HCT116 (cell line): ENCODE results near the gene DQX1. TPM values are rescaled to one million over a fixed set of nuclear protein-coding genes. Genes with fewer than 3 reads are reported as not detected.

Experiments used
- ATAC-seq: fragments of 200-7000 bp; cut with Tn5 transposase; 2 replicates; pipeline ENCODE4 v1.9.1; 2020; ENCODE audit warnings: mild to moderate bottlenecking, moderate library complexity
- BruUV-seq: library from RNA; stranded (reverse); fragments of 400-500 nt; replicated peaks from 2 replicates; lab custom pipeline; 2021; lab: Mats Ljungman, UMichigan
- CTCF ChIA-PET: fragments of 300-600 bp; sonication (Branson Sonifier 250); formaldehyde crosslinking; loops from one replicate; lab custom pipeline; 2021; ENCODE audit warnings: antibody characterized with exemption; lab: Charles Lee
- POLR2A ChIA-PET: fragments of 300-600, 350-600 bp; sonication (Branson Sonifier 250); formaldehyde crosslinking; loops from one replicate; lab custom pipeline; 2021; ENCODE audit warnings: antibody characterized with exemption; lab: Charles Lee
- RAD21 ChIA-PET, 2 experiments: fragments of 300-600 bp; sonication (Branson Sonifier 250); formaldehyde crosslinking; loops; one replicate each; lab custom pipeline; 2023; ENCODE audit warnings: low total read pairs in 2 of 2; ENCODE audit not compliant: uncharacterized antibody in 2 of 2, unreplicated experiment in 2 of 2, low non-redundant PET in 1 of 2; lab: Charles Lee
- DNase-seq: peaks from one replicate; pipeline ENCODE4 v3.0.0-alpha.2; 2010; ENCODE audit warnings: low read depth, low spot score
- H2AFZ ChIP-seq: fragments of 200-600 bp; shearing (Covaris generic), sonication (generic); 2 replicates; pipeline ENCODE4 v1.6.1; 2017; ENCODE audit warnings: low read depth, mixed run types, mixed read lengths, antibody characterized with exemption, low read length; ENCODE audit not compliant: poor library complexity, severe bottlenecking
- H3K27ac ChIP-seq: 2 replicates; pipeline ENCODE4 v1.5.1; 2012; ENCODE audit warnings: low read depth, low read length
- H3K27me3 ChIP-seq: fragments of 200-600 bp; sonication (generic); 2 replicates; pipeline ENCODE4 v1.6.1; 2016; ENCODE audit warnings: mixed run types, low read length, mixed read lengths; ENCODE audit not compliant: insufficient read depth
- H3K36me3 ChIP-seq, 2 experiments: fragments of 200-500 bp in 1 of 2; fragments of 200-600 bp in 1 of 2; sonication (Bioruptor generic) in 1 of 2; sonication (generic) in 1 of 2; 2 replicates each; pipeline versions ENCODE4 v1.5.1 to v1.6.1; 2014 to 2016; ENCODE audit warnings: low read length in 2 of 2, inconsistent platforms in 1 of 2, mixed read lengths in 1 of 2, mixed run types in 1 of 2; ENCODE audit not compliant: insufficient read depth in 2 of 2, control insufficient read depth in 1 of 2
- H3K4me1 ChIP-seq, 2 experiments: fragments of 200-600 bp in 1 of 2; sonication (generic) in 1 of 2; 2 replicates each; pipeline versions ENCODE4 v1.5.1 to v1.6.1; 2012 to 2017; ENCODE audit warnings: low read length in 2 of 2, inconsistent platforms in 1 of 2, mild to moderate bottlenecking in 1 of 2, mixed read lengths in 1 of 2, mixed run types in 1 of 2, moderate library complexity in 1 of 2; ENCODE audit not compliant: insufficient read depth in 2 of 2, control insufficient read depth in 1 of 2
- H3K4me2 ChIP-seq: fragments of 200-600 bp; sonication (generic); 2 replicates; pipeline ENCODE4 v1.6.1; 2017; ENCODE audit warnings: mixed run types, low read length, mixed read lengths
- H3K4me3 ChIP-seq, 2 experiments: fragments of 200-600 bp in 1 of 2; sonication (generic) in 1 of 2; replicated peaks in 1 of 2; 2 replicates each; pipeline ENCODE4 v1.5.1; 2011 to 2016; ENCODE audit warnings: low read length in 2 of 2, control low read depth in 1 of 2, low read depth in 1 of 2, mild to moderate bottlenecking in 1 of 2, mixed read lengths in 1 of 2, mixed run types in 1 of 2
- H3K79me2 ChIP-seq: fragments of 200-600 bp; sonication (generic); 2 replicates; pipeline ENCODE4 v1.6.1; 2017; ENCODE audit warnings: mild to moderate bottlenecking, mixed run types, low read length, moderate library complexity, mixed read lengths; ENCODE audit not compliant: insufficient read depth
- H3K9ac ChIP-seq: fragments of 200-600 bp; sonication (generic); 2 replicates; pipeline ENCODE4 v1.6.1; 2016; ENCODE audit warnings: low read length, mixed read lengths
- H3K9me2 ChIP-seq: fragments of 200-600 bp; sonication (generic), shearing (Covaris generic); 2 replicates; pipeline ENCODE4 v1.6.1; 2017; ENCODE audit warnings: mixed run types, mild to moderate bottlenecking, moderate library complexity; ENCODE audit not compliant: insufficient read depth
- H3K9me3 ChIP-seq, 2 experiments: fragments of 200-500 bp in 1 of 2; fragments of 200-600 bp in 1 of 2; sonication (Bioruptor generic) in 1 of 2; sonication (generic) in 1 of 2; 2 replicates each; pipeline ENCODE4 v1.6.1; 2014 to 2017; ENCODE audit warnings: low read length in 2 of 2, mixed read lengths in 2 of 2, inconsistent platforms in 1 of 2, low read depth in 1 of 2, mild to moderate bottlenecking in 1 of 2, mixed run types in 1 of 2, moderate library complexity in 1 of 2; ENCODE audit not compliant: control insufficient read depth in 1 of 2, insufficient read depth in 1 of 2
- H4K20me1 ChIP-seq: fragments of 200-600 bp; sonication (generic), shearing (Covaris generic); 2 replicates; pipeline ENCODE4 v1.6.1; 2017; ENCODE audit warnings: mixed run types, mild to moderate bottlenecking, moderate library complexity; ENCODE audit not compliant: insufficient read depth
- CBX3 ChIP-seq: IDR thresholded peaks from 2 replicates; pipeline ENCODE4 v1.6.1; 2012; ENCODE audit warnings: low read depth
- EGR1 ChIP-seq: IDR thresholded peaks from 2 replicates; pipeline ENCODE4 v1.6.1; 2012; ENCODE audit warnings: low read depth
- FOSL1 ChIP-seq: IDR thresholded peaks from 2 replicates; pipeline ENCODE4 v1.6.1; 2012; ENCODE audit warnings: low read depth
- POLR2AphosphoS5 ChIP-seq: IDR thresholded peaks from 2 replicates; pipeline ENCODE4 v1.6.1; 2011; ENCODE audit warnings: mild to moderate bottlenecking, low read depth, low read length, moderate library complexity
- RAD21 ChIP-seq: IDR thresholded peaks from 2 replicates; pipeline ENCODE4 v1.6.1; 2012; ENCODE audit warnings: low read depth, mild to moderate bottlenecking
- SRF ChIP-seq: IDR thresholded peaks from 2 replicates; pipeline ENCODE4 v1.6.1; 2012; ENCODE audit warnings: low read depth
- ZFX ChIP-seq: fragments of 450-650 bp; IDR thresholded peaks from 2 replicates; pipeline ENCODE4 v1.6.1; 2017
- ZNF274 ChIP-seq: fragments of 200-500 bp; sonication (Bioruptor generic); IDR thresholded peaks from 2 replicates; pipeline ENCODE4 v1.6.1; 2014; ENCODE audit warnings: mild to moderate bottlenecking, low read depth, low read length, inconsistent platforms
- intact Hi-C: fragments of 100-400 bp; cut with micrococcal nuclease; formaldehyde crosslinking; loops from 2 replicates; pipeline ENCODE4 v1.10.0; 2022
- total RNA-seq: library from RNA; stranded (reverse); gene quantifications from one replicate; pipeline ENCODE4 v1.2.1, GENCODE V29; 2021; ENCODE audit not compliant: unreplicated experiment
- TF ChIP-seq, protein P1 (sequence below): IDR thresholded peaks from 2 replicates; pipeline ENCODE4 v1.6.1; 2012
- TF ChIP-seq, protein P2 (sequence below): IDR thresholded peaks from 2 replicates; pipeline ENCODE4 v1.6.1; 2012; ENCODE audit warnings: low read depth
- TF ChIP-seq, protein P3 (sequence below): IDR thresholded peaks from 2 replicates; pipeline ENCODE4 v1.6.1; 2012

The DQX1 gene
- total RNA-seq, 1 experiment from 2014 or later, result 0.98 TPM

DNA sequence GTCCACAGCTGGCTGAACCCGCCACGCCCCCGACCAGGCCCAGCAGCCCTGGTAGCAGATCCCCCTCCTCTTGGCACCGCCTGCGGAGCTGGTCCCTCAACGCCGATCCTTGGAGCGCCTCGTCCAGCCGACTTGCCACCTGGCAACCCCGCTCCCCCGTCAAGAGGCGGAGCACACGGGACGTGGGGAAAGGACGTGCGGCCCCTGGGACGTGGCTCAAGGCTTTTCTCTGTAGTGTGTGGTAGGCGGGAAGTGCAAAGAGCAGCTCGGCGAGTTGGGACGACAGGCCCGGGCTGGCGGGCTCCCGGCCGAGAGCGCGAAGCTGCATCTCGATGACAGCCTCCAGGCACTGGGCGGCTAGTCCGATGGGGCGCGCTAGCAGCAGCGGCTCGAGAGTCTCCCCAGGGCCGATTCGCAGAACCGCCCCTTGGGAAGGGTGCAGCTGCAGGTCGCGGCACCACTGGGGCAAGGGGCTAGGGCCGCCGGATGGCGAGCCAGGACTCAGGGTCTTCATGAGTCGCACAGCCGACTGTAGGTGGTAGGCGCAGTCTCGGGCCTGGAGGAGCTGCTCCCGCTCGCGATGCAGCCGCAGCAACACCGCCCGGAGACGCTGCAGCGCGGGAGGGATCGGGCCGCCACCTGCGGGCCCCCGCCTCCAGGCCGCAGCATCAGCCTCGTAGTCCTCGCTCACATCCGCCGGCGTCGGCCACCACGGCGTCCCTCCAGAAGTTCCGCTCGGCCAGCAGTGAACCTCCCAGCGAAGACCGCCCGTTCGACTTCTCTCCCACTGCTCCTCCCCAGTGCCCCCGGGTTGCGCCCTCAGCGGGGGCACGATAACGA lies 43.9 kb downstream of the DQX1 start:
- Histone ChIP-seq H3K4me3 (peak overlapping the region; percentile 61 to 95), H3K9me3 (no peaks in the 10 kb centered on the region), H2AFZ (no peak overlapping the region), H3K79me2 (peaks cover 31% of the 10 kb centered on the region), H3K27me3 (no peaks in the 10 kb centered on the region), H3K36me3 (peaks cover 11 to 13% of the 10 kb centered on the region in 2 experiments; a peak in 3 of 4 replicates), H4K20me1 (no peaks in the 10 kb centered on the region), H3K4me2 (peak overlapping the region; percentile 66), H3K9ac (peak overlapping the region; percentile 86), H3K27ac (peak overlapping the region; percentile 90), H3K9me2 (no peaks in the 10 kb centered on the region), H3K4me1 (peaks cover 12 to 17% of the 10 kb centered on the region in 2 experiments)
- TF ChIP-seq SRF (no peak), ZFX (peak; percentile 95), POLR2AphosphoS5 (no peak)
- TF ChIP-seq, protein P1, sequence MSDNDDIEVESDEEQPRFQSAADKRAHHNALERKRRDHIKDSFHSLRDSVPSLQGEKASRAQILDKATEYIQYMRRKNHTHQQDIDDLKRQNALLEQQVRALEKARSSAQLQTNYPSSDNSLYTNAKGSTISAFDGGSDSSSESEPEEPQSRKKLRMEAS, result no peak
- POLR2A ChIA-PET, result interaction anchor here (1.4 to 3.5 kb wide), 2 partner anchors 10 to 27 kb away, joined by 3 to 25 read pairs; partner anchors contain the start of genes INO80B and MRPL53
- RAD21 ChIA-PET, result interaction anchor here in 1 of 2 experiments (0.8 to 1.0 kb wide), 2 partner anchors 48 to 106 kb away, joined by 3 read pairs; partner anchors contain the start of genes AUP1 and HTRA2
- BruUV-seq, result TSS peak; percentile 67
- intact Hi-C loops, result loop anchor here (2.0 kb wide), 2 partner anchors 21 to 27 kb away; partner anchors contain the start of gene INO80B
- peak; percentile 47 for ATAC-seq
- no peak for DNase-seq
- CTCF ChIA-PET, result interaction anchor here (1.2 to 2.3 kb wide), 7 partner anchors 8 to 63 kb away, joined by 3 to 12 read pairs (median 9); partner anchors contain the start of genes INO80B and MRPL53

DNA sequence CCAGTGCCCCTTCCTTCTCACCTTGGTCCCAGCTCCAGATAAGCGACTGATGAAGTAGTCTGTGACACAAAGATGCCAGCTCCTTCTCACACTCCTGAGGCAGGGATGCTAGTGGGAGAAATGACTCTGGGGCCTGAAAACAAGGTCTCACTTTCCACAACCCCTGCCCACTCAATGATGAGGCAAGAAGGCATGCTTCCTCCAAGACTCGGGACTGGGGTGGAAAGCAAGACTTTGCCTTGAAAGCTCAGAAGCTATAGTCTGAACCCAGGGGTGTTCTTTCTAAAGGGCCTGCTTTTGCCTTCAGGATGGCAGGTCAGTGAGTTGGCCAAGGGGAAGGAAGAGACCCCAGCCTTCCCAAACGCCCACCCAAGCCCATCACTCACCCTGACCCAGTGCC lies 44.6 kb downstream of the DQX1 start:
- H3K4me3 ChIP-seq, result peak overlapping the region; percentile 61 to 95
- peak overlapping the region; percentile 90 for H3K27ac ChIP-seq
- peaks cover 11 to 13% of the 10 kb centered on the region in 2 experiments; a peak in 3 of 4 replicates for H3K36me3 ChIP-seq
- intact Hi-C loops, result no loop called here
- peaks cover 12 to 17% of the 10 kb centered on the region in 2 experiments for H3K4me1 ChIP-seq
- H2AFZ ChIP-seq, result no peak overlapping the region
- no peak for ATAC-seq
- peak overlapping the region; percentile 66 for H3K4me2 ChIP-seq
- peaks cover 31% of the 10 kb centered on the region for H3K79me2 ChIP-seq
- POLR2A ChIA-PET, result interaction anchor here (1.4 to 3.5 kb wide), 2 partner anchors 9 to 26 kb away, joined by 3 to 25 read pairs; partner anchors contain the start of genes INO80B and MRPL53
- CTCF ChIA-PET, result no interaction called here
- H3K9me3 ChIP-seq, result no peaks in the 10 kb centered on the region
- no peaks in the 10 kb centered on the region for H4K20me1 ChIP-seq
- no TSS peak for BruUV-seq
- TF ChIP-seq ZFX, result no peak
- TF ChIP-seq CBX3, result no peak
- TF ChIP-seq RAD21, result no peak
- TF ChIP-seq, protein P2, sequence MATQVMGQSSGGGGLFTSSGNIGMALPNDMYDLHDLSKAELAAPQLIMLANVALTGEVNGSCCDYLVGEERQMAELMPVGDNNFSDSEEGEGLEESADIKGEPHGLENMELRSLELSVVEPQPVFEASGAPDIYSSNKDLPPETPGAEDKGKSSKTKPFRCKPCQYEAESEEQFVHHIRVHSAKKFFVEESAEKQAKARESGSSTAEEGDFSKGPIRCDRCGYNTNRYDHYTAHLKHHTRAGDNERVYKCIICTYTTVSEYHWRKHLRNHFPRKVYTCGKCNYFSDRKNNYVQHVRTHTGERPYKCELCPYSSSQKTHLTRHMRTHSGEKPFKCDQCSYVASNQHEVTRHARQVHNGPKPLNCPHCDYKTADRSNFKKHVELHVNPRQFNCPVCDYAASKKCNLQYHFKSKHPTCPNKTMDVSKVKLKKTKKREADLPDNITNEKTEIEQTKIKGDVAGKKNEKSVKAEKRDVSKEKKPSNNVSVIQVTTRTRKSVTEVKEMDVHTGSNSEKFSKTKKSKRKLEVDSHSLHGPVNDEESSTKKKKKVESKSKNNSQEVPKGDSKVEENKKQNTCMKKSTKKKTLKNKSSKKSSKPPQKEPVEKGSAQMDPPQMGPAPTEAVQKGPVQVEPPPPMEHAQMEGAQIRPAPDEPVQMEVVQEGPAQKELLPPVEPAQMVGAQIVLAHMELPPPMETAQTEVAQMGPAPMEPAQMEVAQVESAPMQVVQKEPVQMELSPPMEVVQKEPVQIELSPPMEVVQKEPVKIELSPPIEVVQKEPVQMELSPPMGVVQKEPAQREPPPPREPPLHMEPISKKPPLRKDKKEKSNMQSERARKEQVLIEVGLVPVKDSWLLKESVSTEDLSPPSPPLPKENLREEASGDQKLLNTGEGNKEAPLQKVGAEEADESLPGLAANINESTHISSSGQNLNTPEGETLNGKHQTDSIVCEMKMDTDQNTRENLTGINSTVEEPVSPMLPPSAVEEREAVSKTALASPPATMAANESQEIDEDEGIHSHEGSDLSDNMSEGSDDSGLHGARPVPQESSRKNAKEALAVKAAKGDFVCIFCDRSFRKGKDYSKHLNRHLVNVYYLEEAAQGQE, result no peak
- no peak for TF ChIP-seq EGR1
- no peak for TF ChIP-seq FOSL1
- no peak for TF ChIP-seq ZNF274
- TF ChIP-seq, protein P3, sequence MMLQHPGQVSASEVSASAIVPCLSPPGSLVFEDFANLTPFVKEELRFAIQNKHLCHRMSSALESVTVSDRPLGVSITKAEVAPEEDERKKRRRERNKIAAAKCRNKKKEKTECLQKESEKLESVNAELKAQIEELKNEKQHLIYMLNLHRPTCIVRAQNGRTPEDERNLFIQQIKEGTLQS, result no peak
- peak overlapping the region; percentile 86 for H3K9ac ChIP-seq
- H3K27me3 ChIP-seq, result no peaks in the 10 kb centered on the region
- RAD21 ChIA-PET, result no interaction called here
- DNase-seq, result no peak
- no peaks in the 10 kb centered on the region for H3K9me2 ChIP-seq
